ENCODE measurements around the gene ISL1.

DNA sequence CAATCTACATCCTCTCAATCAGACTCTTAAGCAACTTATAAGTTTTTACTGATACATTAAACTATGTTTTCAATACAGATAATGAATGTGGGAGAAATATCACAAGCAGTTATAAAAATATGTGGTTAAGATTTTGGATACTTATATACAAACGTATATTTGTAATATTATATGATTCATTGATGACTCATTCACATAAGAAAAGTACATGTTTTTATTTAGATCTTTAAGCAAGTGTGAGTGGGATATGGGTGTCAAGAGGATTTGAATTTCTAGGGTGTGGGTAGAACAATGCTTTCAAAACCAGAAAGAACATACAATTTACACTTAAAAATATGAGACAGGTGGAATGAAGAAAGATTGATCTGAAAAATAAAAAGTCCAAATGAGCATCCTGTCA lies 36.1 kb upstream of the ISL1 start:
- TF ChIP-seq, protein P1, sequence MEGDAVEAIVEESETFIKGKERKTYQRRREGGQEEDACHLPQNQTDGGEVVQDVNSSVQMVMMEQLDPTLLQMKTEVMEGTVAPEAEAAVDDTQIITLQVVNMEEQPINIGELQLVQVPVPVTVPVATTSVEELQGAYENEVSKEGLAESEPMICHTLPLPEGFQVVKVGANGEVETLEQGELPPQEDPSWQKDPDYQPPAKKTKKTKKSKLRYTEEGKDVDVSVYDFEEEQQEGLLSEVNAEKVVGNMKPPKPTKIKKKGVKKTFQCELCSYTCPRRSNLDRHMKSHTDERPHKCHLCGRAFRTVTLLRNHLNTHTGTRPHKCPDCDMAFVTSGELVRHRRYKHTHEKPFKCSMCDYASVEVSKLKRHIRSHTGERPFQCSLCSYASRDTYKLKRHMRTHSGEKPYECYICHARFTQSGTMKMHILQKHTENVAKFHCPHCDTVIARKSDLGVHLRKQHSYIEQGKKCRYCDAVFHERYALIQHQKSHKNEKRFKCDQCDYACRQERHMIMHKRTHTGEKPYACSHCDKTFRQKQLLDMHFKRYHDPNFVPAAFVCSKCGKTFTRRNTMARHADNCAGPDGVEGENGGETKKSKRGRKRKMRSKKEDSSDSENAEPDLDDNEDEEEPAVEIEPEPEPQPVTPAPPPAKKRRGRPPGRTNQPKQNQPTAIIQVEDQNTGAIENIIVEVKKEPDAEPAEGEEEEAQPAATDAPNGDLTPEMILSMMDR (IDR thresholded peaks at IDR 0.05 in 4 of 5, conservative IDR thresholded peaks at IDR 0.05 in 1 of 5), result no peak
- no peak for TF ChIP-seq POLR2A (IDR thresholded peaks at IDR 0.05)

Data from gastrocnemius medialis (tissue), 4 donors.